HCT116 (cell line): ENCODE results near the gene MYBPC1.

Source experiments
- CEBPB ChIP-seq: IDR thresholded peaks from 2 replicates; pipeline ENCODE4 v1.6.1; 2012; ENCODE audit warnings: low read depth
- EZH2 ChIP-seq: fragments of 200-600 bp; sonication (generic); IDR thresholded peaks from 2 replicates; pipeline ENCODE4 v1.6.1; 2017; ENCODE audit warnings: antibody characterized with exemption, mixed run types
- EZH2phosphoT487 ChIP-seq: fragments of 200-600 bp; IDR thresholded peaks from 2 replicates; pipeline ENCODE4 v1.6.1; 2018; ENCODE audit warnings: antibody characterized with exemption, borderline replicate concordance
- JUND ChIP-seq: IDR thresholded peaks from 2 replicates; pipeline ENCODE4 v1.6.1; 2012
- MAX ChIP-seq: IDR thresholded peaks from 2 replicates; pipeline ENCODE4 v1.6.1; 2012
- POLR2A ChIP-seq: IDR thresholded peaks from 2 replicates; pipeline ENCODE4 v1.7.0; 2011; ENCODE audit warnings: borderline replicate concordance; ENCODE audit not compliant: insufficient read depth, insufficient read length; ENCODE audit errors: extremely low read depth
- POLR2AphosphoS5 ChIP-seq: IDR thresholded peaks from 2 replicates; pipeline ENCODE4 v1.6.1; 2011; ENCODE audit warnings: mild to moderate bottlenecking, low read depth, low read length, moderate library complexity
- RAD21 ChIP-seq: IDR thresholded peaks from 2 replicates; pipeline ENCODE4 v1.6.1; 2012; ENCODE audit warnings: low read depth, mild to moderate bottlenecking
- REST ChIP-seq: IDR thresholded peaks from 2 replicates; pipeline ENCODE4 v1.6.1; 2012; ENCODE audit warnings: low read depth
- SP1 ChIP-seq: IDR thresholded peaks from 2 replicates; pipeline ENCODE4 v1.6.1; 2012; ENCODE audit warnings: low read depth
- SRF ChIP-seq: IDR thresholded peaks from 2 replicates; pipeline ENCODE4 v1.6.1; 2012; ENCODE audit warnings: low read depth
- ZFX ChIP-seq: fragments of 450-650 bp; IDR thresholded peaks from 2 replicates; pipeline ENCODE4 v1.6.1; 2017
- TF ChIP-seq, protein P1 (sequence below), 3 experiments: fragments of 200-600 bp in 1 of 3; sonication (generic) in 1 of 3; IDR thresholded peaks in 2 of 3; conservative IDR thresholded peaks in 1 of 3; 2 replicates each; pipeline ENCODE4 v1.5.1; 2012 to 2017; ENCODE audit warnings: low read depth in 2 of 3, low read length in 2 of 3, antibody characterized with exemption in 1 of 3, borderline replicate concordance in 1 of 3, control low read depth in 1 of 3, mild to moderate bottlenecking in 1 of 3, mixed read lengths in 1 of 3, mixed run types in 1 of 3, moderate library complexity in 1 of 3; ENCODE audit not compliant: insufficient read depth in 1 of 3
- TF ChIP-seq, protein P2 (sequence below): IDR thresholded peaks from 2 replicates; pipeline ENCODE4 v1.6.1; 2011; ENCODE audit warnings: mild to moderate bottlenecking, low read length, moderate library complexity; ENCODE audit not compliant: insufficient replicate concordance; ENCODE audit errors: extremely low read depth

- TF ChIP-seq EZH2: no peak
- no peak for TF ChIP-seq EZH2phosphoT487
- TF ChIP-seq POLR2A: no peak
- TF ChIP-seq, protein P1, sequence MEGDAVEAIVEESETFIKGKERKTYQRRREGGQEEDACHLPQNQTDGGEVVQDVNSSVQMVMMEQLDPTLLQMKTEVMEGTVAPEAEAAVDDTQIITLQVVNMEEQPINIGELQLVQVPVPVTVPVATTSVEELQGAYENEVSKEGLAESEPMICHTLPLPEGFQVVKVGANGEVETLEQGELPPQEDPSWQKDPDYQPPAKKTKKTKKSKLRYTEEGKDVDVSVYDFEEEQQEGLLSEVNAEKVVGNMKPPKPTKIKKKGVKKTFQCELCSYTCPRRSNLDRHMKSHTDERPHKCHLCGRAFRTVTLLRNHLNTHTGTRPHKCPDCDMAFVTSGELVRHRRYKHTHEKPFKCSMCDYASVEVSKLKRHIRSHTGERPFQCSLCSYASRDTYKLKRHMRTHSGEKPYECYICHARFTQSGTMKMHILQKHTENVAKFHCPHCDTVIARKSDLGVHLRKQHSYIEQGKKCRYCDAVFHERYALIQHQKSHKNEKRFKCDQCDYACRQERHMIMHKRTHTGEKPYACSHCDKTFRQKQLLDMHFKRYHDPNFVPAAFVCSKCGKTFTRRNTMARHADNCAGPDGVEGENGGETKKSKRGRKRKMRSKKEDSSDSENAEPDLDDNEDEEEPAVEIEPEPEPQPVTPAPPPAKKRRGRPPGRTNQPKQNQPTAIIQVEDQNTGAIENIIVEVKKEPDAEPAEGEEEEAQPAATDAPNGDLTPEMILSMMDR (IDR thresholded peaks at IDR 0.05 in 2 of 3, conservative IDR thresholded peaks at IDR 0.05 in 1 of 3; ENCODE audit: borderline replicate concordance in 1 of 3, insufficient read depth in 1 of 3, low read depth in 2 of 3, low read length in 2 of 3): no peak
- TF ChIP-seq RAD21: no peak
- TF ChIP-seq CEBPB: no peak
- no peak for TF ChIP-seq POLR2AphosphoS5
- no peak for TF ChIP-seq ZFX
- no peak for TF ChIP-seq SP1
- TF ChIP-seq MAX: no peak
- TF ChIP-seq, protein P2, sequence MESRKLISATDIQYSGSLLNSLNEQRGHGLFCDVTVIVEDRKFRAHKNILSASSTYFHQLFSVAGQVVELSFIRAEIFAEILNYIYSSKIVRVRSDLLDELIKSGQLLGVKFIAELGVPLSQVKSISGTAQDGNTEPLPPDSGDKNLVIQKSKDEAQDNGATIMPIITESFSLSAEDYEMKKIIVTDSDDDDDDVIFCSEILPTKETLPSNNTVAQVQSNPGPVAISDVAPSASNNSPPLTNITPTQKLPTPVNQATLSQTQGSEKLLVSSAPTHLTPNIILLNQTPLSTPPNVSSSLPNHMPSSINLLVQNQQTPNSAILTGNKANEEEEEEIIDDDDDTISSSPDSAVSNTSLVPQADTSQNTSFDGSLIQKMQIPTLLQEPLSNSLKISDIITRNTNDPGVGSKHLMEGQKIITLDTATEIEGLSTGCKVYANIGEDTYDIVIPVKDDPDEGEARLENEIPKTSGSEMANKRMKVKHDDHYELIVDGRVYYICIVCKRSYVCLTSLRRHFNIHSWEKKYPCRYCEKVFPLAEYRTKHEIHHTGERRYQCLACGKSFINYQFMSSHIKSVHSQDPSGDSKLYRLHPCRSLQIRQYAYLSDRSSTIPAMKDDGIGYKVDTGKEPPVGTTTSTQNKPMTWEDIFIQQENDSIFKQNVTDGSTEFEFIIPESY: no peak
- TF ChIP-seq REST: no peak
- no peak for TF ChIP-seq SRF
- TF ChIP-seq JUND: no peak
Measured at GRCh38 chr12:101590383-101590782, 4.4 kb upstream of the MYBPC1 start.
